GM21447 (cell line): ENCODE measurements around the gene PITPNC1.
A peak's percentile ranks its signal among the peaks of the same experiment; 100 is the strongest.
"Not testable (repeated sequence)": the region's sequence is repeated elsewhere in the genome, so short reads cannot be mapped to it uniquely, and the experiment has no call there.

ENCODE experiments used
- ATAC-seq: cut with Tn5 transposase; IDR thresholded peaks from one replicate; pipeline ENCODE4 v1.9.1; 2021; ENCODE audit not compliant: unreplicated experiment

PITPNC1 gene

DNA sequence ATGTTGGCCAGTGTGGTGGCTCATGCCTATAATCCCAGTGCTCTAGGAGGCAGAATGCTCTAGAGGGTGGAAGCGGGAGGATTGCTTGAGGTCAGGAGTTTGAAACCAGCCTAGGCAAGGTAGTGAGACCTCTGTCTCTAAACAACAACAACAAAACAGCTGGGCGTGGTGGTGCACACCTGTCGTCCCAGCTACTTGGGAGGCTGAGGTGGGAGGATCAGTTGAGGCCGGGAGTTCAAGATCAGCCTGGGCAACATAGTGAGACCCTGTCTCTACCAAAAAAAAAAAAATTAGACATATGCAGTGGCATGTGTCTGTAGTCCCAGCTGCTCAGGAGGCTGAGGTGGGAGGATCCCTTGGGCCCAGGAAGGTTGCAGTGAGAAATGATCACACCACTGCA is 53.4 kb downstream of the PITPNC1 start:
- not testable (repeated sequence) for ATAC-seq

DNA sequence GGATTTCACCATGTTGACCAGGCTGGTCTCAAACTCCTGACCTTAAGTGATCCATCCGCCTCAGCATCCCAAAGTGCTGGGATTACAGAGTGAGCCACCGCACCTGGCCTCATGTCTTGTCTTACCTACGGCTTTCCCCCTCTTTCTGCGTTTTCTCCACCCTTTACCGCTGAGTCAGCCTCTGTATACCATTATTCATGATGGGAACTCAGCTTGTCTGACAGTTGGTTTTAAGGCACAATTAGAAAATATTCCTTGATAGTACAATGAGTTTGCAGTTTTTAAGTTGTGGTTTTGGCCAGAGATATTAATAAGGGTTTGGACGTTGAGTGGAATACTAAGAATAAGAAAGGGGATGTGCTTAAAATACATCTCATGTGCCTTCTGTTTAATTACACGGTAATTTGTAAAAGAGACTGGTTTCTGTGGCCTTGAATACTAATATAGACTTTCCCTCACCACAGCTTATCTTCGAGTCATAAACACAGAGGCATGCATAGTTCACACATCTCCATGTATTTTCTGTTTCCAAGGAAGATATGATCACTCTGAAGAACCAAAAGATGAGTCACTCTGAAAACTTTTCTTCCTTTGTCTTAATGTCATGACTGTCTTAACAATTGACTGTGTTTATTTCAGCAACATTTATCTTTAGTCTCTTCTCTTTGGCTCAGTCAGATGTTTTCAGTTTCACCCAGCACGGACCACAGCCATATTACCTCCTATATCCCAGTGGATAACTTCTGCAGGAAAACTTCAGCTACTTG is 54.4 kb downstream of the PITPNC1 start:
- no peak for ATAC-seq

GRCh38 chr17:67433248-67433924 is 56.3 kb downstream of the PITPNC1 start:
- no peak for ATAC-seq

DNA sequence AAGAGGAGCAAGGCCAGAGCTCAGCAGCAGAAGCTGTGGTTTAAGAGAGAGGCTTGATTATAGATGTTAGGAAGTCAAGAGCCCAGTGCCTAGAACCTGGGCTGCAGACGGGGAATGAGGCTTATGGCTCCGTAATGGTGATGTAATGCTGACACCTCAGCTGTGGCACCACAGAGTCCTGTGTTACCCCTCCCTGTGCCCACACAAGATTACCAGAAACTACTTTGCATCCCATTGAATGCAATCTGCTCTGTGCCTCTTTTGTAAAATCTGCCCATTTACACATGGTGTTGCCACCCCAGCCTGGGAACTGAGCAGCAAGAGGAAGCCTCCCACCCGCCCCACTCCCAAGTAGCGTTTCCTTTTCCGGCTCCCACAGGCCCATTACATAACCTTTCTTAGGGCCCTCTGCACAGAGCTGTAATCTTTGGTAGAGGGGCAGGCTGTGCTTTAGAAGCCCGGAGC is 57.0 kb downstream of the PITPNC1 start:
- no peak for ATAC-seq

- no peak for ATAC-seq
These were observed 58.0 kb downstream of the PITPNC1 start for GRCh38 chr17:67435122-67435521.

DNA sequence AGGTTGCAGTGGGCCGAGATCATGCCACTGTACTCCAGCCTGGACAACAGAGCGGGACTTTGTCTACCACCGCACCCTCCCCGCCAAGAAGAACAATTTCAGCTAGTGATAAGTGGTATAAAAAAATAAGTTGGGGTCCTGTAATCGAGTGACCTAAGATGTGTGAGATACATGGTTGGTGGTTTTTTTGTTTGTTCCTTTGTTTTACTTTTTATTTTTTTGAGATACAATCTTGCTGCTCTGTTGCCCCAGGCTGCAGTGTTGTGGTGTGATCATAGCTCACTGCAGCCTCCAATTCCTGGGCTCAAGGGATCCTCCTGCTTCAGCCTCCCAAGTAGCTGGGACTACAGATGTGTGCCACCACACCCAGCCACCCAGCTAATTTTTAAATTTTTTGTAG is 58.7 kb downstream of the PITPNC1 start:
- no peak for ATAC-seq

DNA sequence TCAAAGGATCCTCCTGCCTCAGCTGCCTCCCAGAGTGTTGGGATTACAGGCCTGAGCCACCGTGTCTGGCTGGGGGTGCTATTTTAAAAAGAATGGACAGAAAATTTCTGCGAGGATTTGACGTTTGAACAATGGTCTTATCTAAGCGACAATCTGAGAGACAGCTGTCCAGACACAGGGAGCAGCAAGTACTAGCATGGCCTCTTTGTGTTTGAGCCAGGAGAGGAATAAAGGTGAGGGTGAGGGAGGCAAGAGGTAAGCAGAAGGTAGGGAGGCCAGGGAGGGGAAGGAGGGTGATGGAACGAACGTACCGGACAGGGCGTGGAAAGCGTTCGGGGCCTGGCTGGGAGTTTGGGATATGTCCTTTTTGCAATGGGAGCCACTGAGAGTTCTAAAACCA is 59.2 kb downstream of the PITPNC1 start:
- no peak for ATAC-seq

DNA sequence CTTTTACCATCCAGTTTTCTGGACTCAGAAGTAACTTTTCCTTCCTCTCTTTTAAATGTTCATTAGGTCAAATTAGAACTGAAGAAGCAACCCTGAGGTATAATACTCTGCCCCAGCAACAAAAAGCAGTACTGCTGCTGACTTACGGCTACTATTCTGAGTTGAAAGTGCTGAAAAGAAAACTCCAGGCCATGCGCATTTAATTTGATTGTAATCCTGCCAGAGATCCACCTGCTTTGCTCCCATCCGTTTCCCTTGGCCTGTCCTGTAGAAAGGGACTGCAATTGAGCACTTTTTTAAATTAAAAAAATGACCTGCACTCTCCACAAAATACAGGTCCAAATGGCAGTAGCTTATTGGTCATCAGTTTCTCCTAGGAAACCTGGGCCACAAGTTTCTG is 61.6 kb downstream of the PITPNC1 start:
- ATAC-seq = no peak

- ATAC-seq = no peak
These were observed 62.2 kb downstream of the PITPNC1 start for GRCh38 chr17:67439269-67439668.

DNA sequence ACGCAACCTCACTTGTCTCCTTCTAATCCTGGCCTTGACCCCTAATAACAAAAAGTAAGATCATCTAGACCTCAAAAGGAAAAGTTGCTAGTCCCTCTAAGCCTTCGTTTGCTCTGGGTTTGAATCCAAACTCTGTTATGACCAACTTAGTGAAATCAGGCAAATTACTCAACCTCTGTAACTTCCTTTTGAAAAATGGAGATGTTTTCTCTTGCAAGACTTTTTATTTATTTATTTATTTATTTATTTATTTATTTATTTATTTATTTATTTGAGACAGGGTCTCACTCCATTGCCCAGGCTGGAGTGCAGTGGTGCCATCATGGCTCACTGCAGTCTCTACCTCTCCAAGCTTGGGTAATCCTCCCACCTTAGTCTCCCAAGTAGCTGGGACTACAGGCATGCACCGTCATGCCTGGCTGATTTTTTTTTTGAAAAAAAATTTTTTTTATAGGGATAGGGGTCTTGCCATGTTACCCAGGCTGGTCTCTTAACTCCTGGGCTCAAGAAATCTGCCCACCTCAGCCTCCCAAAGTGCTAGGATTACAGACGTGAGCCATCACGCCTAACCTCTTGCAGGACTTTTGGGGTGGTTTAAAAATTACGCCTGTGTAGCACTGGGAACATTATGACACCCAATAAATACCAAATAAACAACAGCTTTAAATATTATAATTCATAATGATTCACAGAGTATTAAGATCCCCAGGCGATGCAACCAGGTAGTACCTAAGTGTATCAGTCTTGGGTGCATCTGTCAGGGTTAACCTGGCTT is 63.4 kb downstream of the PITPNC1 start:
- no peak for ATAC-seq

- ATAC-seq = no peak
These were observed 64.2 kb downstream of the PITPNC1 start for GRCh38 chr17:67441052-67441895.

DNA sequence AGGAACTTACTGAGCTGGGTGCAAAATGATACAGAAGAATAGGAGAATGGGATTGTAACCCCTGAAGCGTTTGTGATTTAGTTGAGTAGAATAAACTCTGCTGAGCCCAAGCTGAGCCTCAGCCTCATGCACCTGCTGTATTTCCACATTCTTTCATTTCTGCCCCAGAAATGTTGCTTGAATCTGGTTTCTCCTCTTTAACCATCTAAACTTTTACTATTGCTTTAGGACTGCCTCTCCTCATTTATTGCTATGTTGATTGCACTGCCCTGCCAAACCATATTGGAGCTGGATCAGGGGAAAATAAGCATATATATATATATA is 64.8 kb downstream of the PITPNC1 start:
- ATAC-seq = no peak

DNA sequence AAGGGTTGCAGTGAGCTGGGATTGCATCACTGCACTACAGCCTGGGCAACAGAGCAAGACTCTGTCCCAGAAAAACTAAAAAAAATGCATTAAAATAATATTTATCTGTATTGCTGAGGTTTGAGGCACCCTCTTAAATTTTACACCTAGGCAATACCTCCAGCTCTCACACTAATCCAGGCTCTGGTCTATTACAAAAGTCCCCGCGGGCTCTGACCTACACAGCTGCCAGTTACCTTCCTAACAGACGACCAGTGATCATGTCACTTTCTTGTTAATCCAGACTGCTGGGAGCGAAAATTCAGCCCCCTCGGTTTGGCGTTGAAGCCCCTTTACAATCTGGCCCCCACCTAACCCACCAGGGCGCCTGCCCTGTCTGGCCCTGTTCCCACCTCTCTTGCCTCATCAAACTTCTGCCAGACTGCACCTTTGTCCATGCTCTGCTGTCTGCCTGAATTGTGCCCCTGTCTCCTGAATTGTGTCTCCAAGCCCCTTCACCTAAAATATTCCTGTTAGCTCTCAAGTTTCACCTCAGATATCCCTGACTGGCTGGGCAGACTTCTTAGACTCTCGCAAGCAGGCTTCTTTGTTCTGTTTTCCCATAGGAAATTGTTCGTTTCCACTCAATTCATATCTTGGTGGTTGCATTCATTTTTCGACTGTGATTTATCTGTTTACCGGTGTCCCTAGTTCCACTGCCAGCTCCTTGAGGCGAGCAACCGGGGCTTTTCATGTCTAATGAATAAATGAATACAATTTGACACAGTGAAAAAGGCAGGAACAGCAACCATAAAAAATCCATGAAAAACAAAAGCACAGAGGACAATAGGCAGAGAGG is 65.9 kb downstream of the PITPNC1 start:
- ATAC-seq = no peak

DNA sequence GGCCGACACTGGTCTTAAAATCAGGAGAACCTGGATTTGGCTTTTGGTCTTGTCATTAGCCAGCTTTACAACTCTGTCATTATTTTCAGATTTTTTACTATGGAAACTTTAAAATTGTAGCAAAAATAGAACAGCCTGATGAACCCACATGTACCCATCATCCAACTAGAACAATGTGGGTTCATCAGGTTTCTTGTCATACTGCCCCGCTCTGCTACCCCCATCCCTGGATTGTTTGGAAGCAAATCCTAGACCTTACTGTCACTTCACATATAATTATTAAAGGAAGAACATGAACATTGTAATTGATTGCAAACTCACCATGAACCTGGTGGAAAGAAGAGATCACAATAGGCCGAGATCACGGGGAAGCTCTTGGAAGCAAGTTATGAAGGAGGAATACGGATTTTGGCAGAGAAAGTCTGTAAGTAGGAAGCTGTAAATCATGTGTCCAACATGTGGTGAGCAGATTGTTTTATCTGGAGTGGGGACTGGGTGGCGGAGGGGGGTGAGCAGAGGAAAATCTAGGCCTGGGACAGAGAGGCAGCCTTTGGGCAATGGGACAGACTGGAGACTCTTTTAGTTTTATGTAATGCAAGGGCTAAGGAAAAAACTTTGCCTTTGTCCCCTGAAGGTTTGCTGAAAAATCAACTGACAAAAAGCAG is 67.0 kb downstream of the PITPNC1 start:
- no peak for ATAC-seq

DNA sequence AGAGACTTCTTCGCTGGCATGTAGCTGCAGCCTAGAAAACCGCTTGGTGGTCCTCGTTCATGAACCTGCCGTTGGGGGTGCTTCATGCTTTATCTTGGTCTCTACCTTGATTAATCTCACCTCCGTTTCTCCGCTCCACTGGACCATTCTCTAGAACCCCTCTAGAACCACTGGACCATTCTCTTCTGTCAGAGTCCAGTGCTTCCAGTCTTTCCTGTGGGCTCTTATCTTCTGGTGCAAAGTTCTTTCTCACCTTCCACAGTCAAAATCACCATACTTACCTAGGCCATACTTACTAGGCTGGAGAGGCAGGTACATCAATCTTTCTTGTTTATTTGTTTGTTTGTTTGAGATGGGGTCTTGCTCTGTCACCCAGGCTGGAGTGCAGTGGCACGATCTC is 71.4 kb downstream of the PITPNC1 start:
- no peak for ATAC-seq

DNA sequence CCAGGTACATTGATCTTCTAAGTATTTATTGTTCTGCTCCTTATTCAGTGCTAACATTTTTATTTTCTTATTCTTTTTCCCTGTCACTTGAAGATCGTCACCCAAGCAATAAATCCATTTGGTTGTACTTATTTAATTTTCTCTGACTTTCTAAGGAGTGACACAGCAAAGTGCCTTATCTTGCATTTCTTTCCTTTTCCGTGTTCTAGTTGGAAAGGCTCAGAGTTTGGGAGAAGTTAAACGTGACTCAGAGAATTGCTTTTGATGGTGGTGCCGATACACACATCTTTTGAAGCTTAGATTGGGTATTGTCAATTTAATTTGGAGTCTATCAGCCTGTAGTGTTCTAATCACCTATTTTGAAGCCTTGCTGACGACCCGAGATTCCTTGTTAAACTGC is 72.0 kb downstream of the PITPNC1 start:
- ATAC-seq = no peak

DNA sequence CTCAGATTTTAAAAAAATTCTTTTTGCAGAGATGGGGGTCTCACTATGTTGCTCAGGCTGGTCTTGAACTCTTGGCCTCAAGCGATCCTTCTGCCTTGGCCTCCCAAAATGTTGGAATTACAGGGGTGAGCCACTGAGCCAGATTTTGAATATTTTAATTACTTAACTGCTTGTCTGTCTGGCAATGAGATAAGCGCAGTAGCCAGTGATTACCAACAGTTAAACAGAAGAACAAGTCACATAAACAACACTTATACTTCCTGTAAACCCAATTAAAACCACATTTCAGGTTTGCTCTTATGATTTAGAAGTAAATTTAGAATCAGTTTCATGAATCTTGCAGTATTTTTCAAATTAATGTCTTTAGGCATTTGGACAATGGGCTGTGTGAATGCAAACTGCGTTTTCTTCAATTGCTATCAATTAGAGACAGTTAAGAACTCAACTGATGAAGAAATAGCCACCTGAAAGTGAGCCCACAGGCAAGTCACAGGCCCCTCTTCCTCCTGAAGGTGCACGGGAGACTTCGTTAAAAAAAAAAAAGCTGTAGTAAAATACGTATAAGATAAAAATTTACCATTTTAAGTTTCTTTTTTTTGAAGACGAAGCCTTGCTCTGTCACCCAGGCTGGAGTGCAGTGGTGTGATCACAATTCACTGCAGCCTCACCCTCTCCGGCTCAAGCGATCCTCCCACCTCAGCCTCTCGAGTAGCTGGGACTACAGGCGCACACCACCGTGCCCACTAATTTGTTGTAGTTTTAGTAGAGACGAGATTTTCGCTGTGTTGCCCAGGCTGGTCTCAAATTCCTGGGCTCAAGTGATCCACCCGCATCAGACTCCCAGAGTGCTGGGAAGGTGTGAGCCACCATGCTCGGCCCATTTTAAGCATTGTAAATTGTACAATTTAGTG is 73.0 kb downstream of the PITPNC1 start:
- ATAC-seq = no peak

DNA sequence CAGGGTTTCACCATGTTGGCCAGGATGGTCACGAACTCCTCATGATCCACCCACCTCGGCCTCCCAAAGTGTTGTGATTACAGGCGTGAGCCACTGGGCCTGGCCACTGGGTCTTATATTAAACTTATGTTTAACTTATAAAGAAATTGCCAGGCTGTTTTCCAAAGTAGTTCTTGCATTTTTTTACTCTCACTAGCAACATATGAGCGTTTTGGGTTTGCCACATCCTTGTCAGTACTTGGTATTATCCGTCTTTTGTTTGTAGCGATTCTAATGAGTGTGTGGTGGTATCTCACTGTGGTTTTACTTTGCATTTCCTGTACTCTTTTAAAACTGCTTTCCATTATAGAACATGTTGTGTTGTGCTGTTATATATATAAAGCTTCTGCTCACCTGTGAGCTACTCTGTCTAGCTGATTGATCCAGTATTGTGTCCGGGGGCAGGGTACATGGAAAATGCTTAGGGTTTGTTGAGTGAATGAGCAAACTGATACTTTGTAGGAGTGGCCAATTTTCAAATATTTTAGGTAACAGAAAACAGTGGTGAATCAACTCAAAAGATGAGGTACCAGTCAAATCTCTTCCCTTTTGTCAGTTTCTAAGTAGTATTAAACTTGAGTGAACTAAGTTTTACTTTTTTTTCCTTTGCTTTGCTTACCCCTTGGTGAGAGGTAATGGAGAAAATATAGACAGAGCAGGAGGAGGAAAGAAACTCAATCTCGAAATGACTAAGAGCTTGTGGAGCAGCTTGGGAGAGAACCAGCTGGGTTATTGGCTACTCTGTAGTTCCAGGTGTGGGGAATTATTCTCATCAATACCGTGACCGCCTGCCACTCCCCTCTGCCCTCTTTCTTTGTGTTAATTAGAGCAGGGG is 75.8 kb downstream of the PITPNC1 start:
- ATAC-seq = peak; percentile 69
